GM23338 (cell line): ENCODE measurements around the gene EVC2. TPM values are rescaled to one million over a fixed set of nuclear protein-coding genes. Genes with fewer than 3 reads are reported as not detected.

Experiments used
- ATAC-seq: fragments of 200-7000 bp; cut with Tn5 transposase; 3 replicates; pipeline ENCODE4 v1.9.1; 2020
- DNase-seq: peaks from one replicate; pipeline ENCODE4 v3.0.0-alpha.2; 2015; ENCODE audit warnings: low spot score
- H2AFZ ChIP-seq: fragments of 200-600 bp; sonication (generic); 2 replicates; pipeline ENCODE4 v1.8.0; 2016; ENCODE audit warnings: antibody characterized with exemption, mild to moderate bottlenecking, moderate library complexity
- H3F3A ChIP-seq: fragments of 200-600 bp; sonication (generic); replicated peaks from 2 replicates; pipeline ENCODE4 v1.8.0; 2017; ENCODE audit warnings: antibody characterized with exemption, mixed run types, low read depth
- H3K27ac ChIP-seq: fragments of 200-600 bp; sonication (generic); 2 replicates; pipeline ENCODE4 v1.6.1; 2016; ENCODE audit warnings: low read depth
- H3K27me3 ChIP-seq: fragments of 200-600 bp; sonication (generic); 2 replicates; pipeline ENCODE4 v1.8.0; 2016; ENCODE audit warnings: mild to moderate bottlenecking, mixed run types, moderate library complexity; ENCODE audit not compliant: insufficient read depth
- H3K36me3 ChIP-seq: fragments of 200-600 bp; sonication (generic); 2 replicates; pipeline ENCODE4 v1.8.0; 2016; ENCODE audit warnings: mild to moderate bottlenecking; ENCODE audit not compliant: insufficient read depth
- H3K4me1 ChIP-seq: fragments of 200-600 bp; sonication (generic); 2 replicates; pipeline ENCODE4 v1.8.0; 2016; ENCODE audit warnings: mild to moderate bottlenecking, moderate library complexity; ENCODE audit not compliant: insufficient read depth
- H3K4me2 ChIP-seq: fragments of 200-600 bp; sonication (generic); 2 replicates; pipeline ENCODE4 v1.7.1; 2017; ENCODE audit warnings: mixed run types
- H3K4me3 ChIP-seq: fragments of 200-600 bp; sonication (generic); 2 replicates; pipeline ENCODE4 v1.6.1; 2016; ENCODE audit warnings: mixed run types
- H3K79me2 ChIP-seq: fragments of 200-600 bp; sonication (generic); replicated peaks from 2 replicates; pipeline ENCODE4 v1.8.0; 2017; ENCODE audit warnings: mild to moderate bottlenecking; ENCODE audit not compliant: insufficient read depth
- H3K9me2 ChIP-seq: fragments of 200-600 bp; sonication (generic); 2 replicates; pipeline ENCODE4 v1.8.0; 2017; ENCODE audit not compliant: insufficient read depth
- H4K20me1 ChIP-seq: fragments of 200-600 bp; sonication (generic); replicated peaks from 2 replicates; pipeline ENCODE4 v1.8.0; 2017; ENCODE audit warnings: mild to moderate bottlenecking; ENCODE audit not compliant: insufficient read depth
- H3K27ac Mint-ChIP-seq: 2 replicates; pipeline ENCODE4 v1.8.0; 2020; ENCODE audit warnings: inconsistent platforms, mild to moderate bottlenecking, moderate library complexity, mixed read lengths
- H3K27me3 Mint-ChIP-seq: 3 replicates; pipeline ENCODE4 v1.8.0; 2022; ENCODE audit warnings: low read depth, mild to moderate bottlenecking, moderate library complexity, mixed read lengths, inconsistent platforms; ENCODE audit not compliant: insufficient read depth, poor library complexity
- H3K36me3 Mint-ChIP-seq: 3 replicates; pipeline ENCODE4 v1.8.0; 2021; ENCODE audit warnings: low read depth, mild to moderate bottlenecking, inconsistent platforms, moderate library complexity, mixed read lengths
- H3K4me1 Mint-ChIP-seq: 3 replicates; pipeline ENCODE4 v1.8.0; 2020; ENCODE audit warnings: mild to moderate bottlenecking, inconsistent platforms, mixed read lengths
- H3K4me3 Mint-ChIP-seq: 3 replicates; pipeline ENCODE4 v1.8.0; 2021; ENCODE audit warnings: moderate library complexity, mild to moderate bottlenecking, inconsistent platforms, mixed read lengths
- H3K9me3 Mint-ChIP-seq: 3 replicates; pipeline ENCODE4 v1.8.0; 2020; ENCODE audit warnings: moderate library complexity, mild to moderate bottlenecking, inconsistent platforms, mixed read lengths
- CREB1 ChIP-seq: fragments of 250-450 bp; sonication (Bioruptor Pico); IDR thresholded peaks from 2 replicates; pipeline ENCODE4 v1.5.0; 2020; ENCODE audit warnings: low read depth, mild to moderate bottlenecking, moderate library complexity
- CTCF ChIP-seq, 2 experiments: fragments of 200-600 bp in 1 of 2; sonication (generic) in 1 of 2; conservative IDR thresholded peaks; 2 replicates each; pipeline versions ENCODE4 v1.5.1 to v1.6.1; 2016 to 2017; ENCODE audit warnings: antibody characterized with exemption in 2 of 2, low read depth in 2 of 2, mild to moderate bottlenecking in 2 of 2, moderate library complexity in 1 of 2
- ETS1 ChIP-seq: IDR thresholded peaks from 2 replicates; pipeline ENCODE4 v1.6.1; 2016; ENCODE audit warnings: antibody characterized with exemption
- EZH2 ChIP-seq: fragments of 200-600 bp; sonication (generic); IDR thresholded peaks from one replicate; pipeline ENCODE4 v1.8.0; 2017; ENCODE audit warnings: antibody characterized with exemption, mild to moderate bottlenecking, low read depth; ENCODE audit not compliant: unreplicated experiment
- EZH2phosphoT487 ChIP-seq: fragments of 200-600 bp; sonication (generic); IDR thresholded peaks from one replicate; pipeline ENCODE4 v1.8.1; 2018; ENCODE audit warnings: antibody characterized with exemption; ENCODE audit not compliant: unreplicated experiment
- JUNB ChIP-seq: IDR thresholded peaks from one replicate; pipeline ENCODE4 v1.6.1; 2016; ENCODE audit warnings: antibody characterized with exemption; ENCODE audit not compliant: unreplicated experiment
- NANOG ChIP-seq: IDR thresholded peaks from 2 replicates; pipeline ENCODE4 v1.6.1; 2016; ENCODE audit warnings: antibody characterized with exemption, borderline replicate concordance
- POLR2AphosphoS5 ChIP-seq: IDR thresholded peaks from 2 replicates; pipeline ENCODE4 v1.6.1; 2016; ENCODE audit warnings: antibody characterized with exemption, low read depth
- REST ChIP-seq: IDR thresholded peaks from one replicate; pipeline ENCODE4 v1.6.1; 2018; ENCODE audit warnings: antibody characterized with exemption; ENCODE audit not compliant: unreplicated experiment
- STAT1 ChIP-seq: IDR thresholded peaks from one replicate; pipeline ENCODE4 v1.6.1; 2016; ENCODE audit warnings: antibody characterized with exemption; ENCODE audit not compliant: unreplicated experiment
- ZNF114 ChIP-seq: fragments of 250-450 bp; sonication (Bioruptor Pico); IDR thresholded peaks from 2 replicates; pipeline ENCODE4 v1.5.0; 2020; ENCODE audit warnings: mild to moderate bottlenecking, moderate library complexity
- ZNF331 ChIP-seq: fragments of 250-450 bp; sonication (Bioruptor Pico); IDR thresholded peaks from 2 replicates; pipeline ENCODE4 v1.5.0; 2020; ENCODE audit warnings: low read depth, mild to moderate bottlenecking, moderate library complexity
- ZNF462 ChIP-seq: fragments of 250-450 bp; sonication (Bioruptor Pico); IDR thresholded peaks from 2 replicates; pipeline ENCODE4 v1.5.0; 2020; ENCODE audit warnings: mild to moderate bottlenecking, moderate library complexity
- polyA plus RNA-seq: library from polyadenylated mRNA; unstranded; fragments of >200 nt; fragmentation: Nextera tagmentation; extraction: Ambion mirVana; gene quantifications from 2 replicates; pipeline ENCODE4 v1.2.1, GENCODE V29; 2016
- total RNA-seq: library from RNA; depleted of rRNA; stranded (reverse); fragments of >200 nt; shearing (Covaris generic); gene quantifications from 2 replicates; pipeline ENCODE4 v1.2.3, GENCODE V29; 2014

Gene EVC2
- total and polyA plus RNA-seq, 2 experiments from 2014 or later = 3.4 to 11.5 TPM

- ATAC-seq (no peak), DNase-seq (no peak)
- Mint-ChIP-seq H3K9me3 (peaks cover 4% of the 10 kb centered on the region; the same call in 1 of the 3 replicates), H3K27me3 (peaks cover 2% of the 10 kb centered on the region), H3K36me3 (peaks cover 6% of the 10 kb centered on the region; the same call in 2 of the 3 replicates), H3K4me1 (no peaks in the 10 kb centered on the region), H3K4me3 (no peak overlapping the region), H3K27ac (no peak overlapping the region)
- Histone ChIP-seq H3K27ac (no peak overlapping the region), H3K79me2 (no peaks in the 10 kb centered on the region), H3F3A (no peaks in the 10 kb centered on the region), H3K27me3 (no peaks in the 10 kb centered on the region), H3K4me2 (no peak overlapping the region), H3K36me3 (no peaks in the 10 kb centered on the region), H2AFZ (no peak overlapping the region), H3K4me1 (no peaks in the 10 kb centered on the region), H3K4me3 (no peak overlapping the region), H3K9me2 (no peaks in the 10 kb centered on the region), H4K20me1 (no peaks in the 10 kb centered on the region)
- no peak for TF ChIP-seq ZNF462 (CRISPR knock-in tag)
- TF ChIP-seq EZH2phosphoT487 = no peak
- TF ChIP-seq EZH2 = no peak
- TF ChIP-seq NANOG = no peak
- TF ChIP-seq ZNF331 (CRISPR knock-in tag) = no peak
- TF ChIP-seq REST = no peak
- no peak for TF ChIP-seq CREB1
- TF ChIP-seq POLR2AphosphoS5 = no peak
- TF ChIP-seq ETS1 = no peak
- TF ChIP-seq JUNB = no peak
- no peak for TF ChIP-seq CTCF (conservative IDR thresholded peaks at IDR 0.05; ENCODE audit: low read depth in 2 of 2)
- no peak for TF ChIP-seq ZNF114
- no peak for TF ChIP-seq STAT1
Observed at GRCh38 chr4:5558502-5558901, 149.9 kb downstream of the EVC2 start.
